B cell (primary cell): ENCODE results near the gene IMPA2.

ENCODE experiments used
- EZH2 ChIP-seq: IDR thresholded peaks from 2 replicates; pipeline ENCODE4 v1.6.1; 2012; ENCODE audit warnings: borderline replicate concordance, low read depth, mild to moderate bottlenecking, moderate library complexity, low read length; ENCODE audit not compliant: insufficient read depth, poor library complexity, severe bottlenecking
- TF ChIP-seq, protein P1 (sequence below): fragments of 200-600 bp; IDR thresholded peaks from one replicate; pipeline ENCODE4 v1.8.0; 2022; ENCODE audit warnings: antibody characterized with exemption, mild to moderate bottlenecking

DNA sequence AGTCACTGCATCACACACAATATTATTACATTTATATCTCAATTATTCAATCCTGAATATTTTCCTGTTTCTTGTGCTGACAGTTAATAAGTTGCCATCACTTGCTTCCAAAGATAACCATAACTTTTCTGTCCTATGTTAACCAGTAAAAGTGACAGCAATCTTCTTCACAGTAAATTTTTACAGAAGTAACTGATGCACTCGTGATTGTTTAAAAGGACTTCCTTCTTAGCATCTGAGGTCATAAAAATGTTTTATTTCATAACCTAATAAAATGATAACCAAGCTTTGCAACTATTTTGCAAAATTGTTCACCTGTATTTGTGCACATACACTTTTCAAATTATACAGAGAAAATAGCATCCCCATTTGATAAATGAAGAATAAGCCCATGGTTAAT, 91.7 kb downstream of the IMPA2 start:
- TF ChIP-seq, protein P1, sequence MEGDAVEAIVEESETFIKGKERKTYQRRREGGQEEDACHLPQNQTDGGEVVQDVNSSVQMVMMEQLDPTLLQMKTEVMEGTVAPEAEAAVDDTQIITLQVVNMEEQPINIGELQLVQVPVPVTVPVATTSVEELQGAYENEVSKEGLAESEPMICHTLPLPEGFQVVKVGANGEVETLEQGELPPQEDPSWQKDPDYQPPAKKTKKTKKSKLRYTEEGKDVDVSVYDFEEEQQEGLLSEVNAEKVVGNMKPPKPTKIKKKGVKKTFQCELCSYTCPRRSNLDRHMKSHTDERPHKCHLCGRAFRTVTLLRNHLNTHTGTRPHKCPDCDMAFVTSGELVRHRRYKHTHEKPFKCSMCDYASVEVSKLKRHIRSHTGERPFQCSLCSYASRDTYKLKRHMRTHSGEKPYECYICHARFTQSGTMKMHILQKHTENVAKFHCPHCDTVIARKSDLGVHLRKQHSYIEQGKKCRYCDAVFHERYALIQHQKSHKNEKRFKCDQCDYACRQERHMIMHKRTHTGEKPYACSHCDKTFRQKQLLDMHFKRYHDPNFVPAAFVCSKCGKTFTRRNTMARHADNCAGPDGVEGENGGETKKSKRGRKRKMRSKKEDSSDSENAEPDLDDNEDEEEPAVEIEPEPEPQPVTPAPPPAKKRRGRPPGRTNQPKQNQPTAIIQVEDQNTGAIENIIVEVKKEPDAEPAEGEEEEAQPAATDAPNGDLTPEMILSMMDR, result no peak
- TF ChIP-seq EZH2, result no peak
